RWPE2 (cell line): ENCODE data around the gene CNPPD1.

ENCODE experiments used
- ATAC-seq: fragments of 200-7000 bp; cut with Tn5 transposase; 3 replicates; pipeline ENCODE4 v1.9.1; 2021; ENCODE audit warnings: low read depth
- DNase-seq: peaks from one replicate; pipeline ENCODE4 v3.0.0-alpha.2; 2020; ENCODE audit warnings: low spot score
- H3K27ac ChIP-seq: fragments of 450-650 bp; 2 replicates; pipeline ENCODE4 v1.5.1; 2017; ENCODE audit warnings: mild to moderate bottlenecking; ENCODE audit not compliant: poor library complexity, severe bottlenecking
- H3K27me3 ChIP-seq: fragments of 250-450 bp; sonication (Bioruptor Pico); 2 replicates; pipeline ENCODE4 v1.5.1; 2021; ENCODE audit warnings: mild to moderate bottlenecking, moderate library complexity; ENCODE audit not compliant: insufficient read depth, poor library complexity, severe bottlenecking
- H3K36me3 ChIP-seq: fragments of 250-450 bp; sonication (Bioruptor Pico); 2 replicates; pipeline ENCODE4 v1.5.1; 2020; ENCODE audit warnings: low read depth, mild to moderate bottlenecking, moderate library complexity
- H3K4me1 ChIP-seq: fragments of 250-450 bp; sonication (Bioruptor Pico); 2 replicates; pipeline ENCODE4 v1.5.1; 2021; ENCODE audit warnings: mild to moderate bottlenecking, moderate library complexity; ENCODE audit not compliant: insufficient read depth, poor library complexity, severe bottlenecking
- H3K4me3 ChIP-seq: fragments of 250-450 bp; sonication (Bioruptor Pico); 2 replicates; pipeline ENCODE4 v1.5.1; 2021; ENCODE audit warnings: mild to moderate bottlenecking, moderate library complexity; ENCODE audit not compliant: severe bottlenecking
- H3K9me3 ChIP-seq: fragments of 250-450 bp; sonication (Bioruptor Pico); 2 replicates; pipeline ENCODE4 v1.5.1; 2021; ENCODE audit warnings: mild to moderate bottlenecking, moderate library complexity; ENCODE audit not compliant: severe bottlenecking
- TF ChIP-seq, protein P1 (sequence below): fragments of 450-650 bp; IDR thresholded peaks from one replicate; pipeline ENCODE4 v1.5.1; 2017; ENCODE audit warnings: mild to moderate bottlenecking, moderate library complexity; ENCODE audit not compliant: poor library complexity, severe bottlenecking

Gene CNPPD1

DNA sequence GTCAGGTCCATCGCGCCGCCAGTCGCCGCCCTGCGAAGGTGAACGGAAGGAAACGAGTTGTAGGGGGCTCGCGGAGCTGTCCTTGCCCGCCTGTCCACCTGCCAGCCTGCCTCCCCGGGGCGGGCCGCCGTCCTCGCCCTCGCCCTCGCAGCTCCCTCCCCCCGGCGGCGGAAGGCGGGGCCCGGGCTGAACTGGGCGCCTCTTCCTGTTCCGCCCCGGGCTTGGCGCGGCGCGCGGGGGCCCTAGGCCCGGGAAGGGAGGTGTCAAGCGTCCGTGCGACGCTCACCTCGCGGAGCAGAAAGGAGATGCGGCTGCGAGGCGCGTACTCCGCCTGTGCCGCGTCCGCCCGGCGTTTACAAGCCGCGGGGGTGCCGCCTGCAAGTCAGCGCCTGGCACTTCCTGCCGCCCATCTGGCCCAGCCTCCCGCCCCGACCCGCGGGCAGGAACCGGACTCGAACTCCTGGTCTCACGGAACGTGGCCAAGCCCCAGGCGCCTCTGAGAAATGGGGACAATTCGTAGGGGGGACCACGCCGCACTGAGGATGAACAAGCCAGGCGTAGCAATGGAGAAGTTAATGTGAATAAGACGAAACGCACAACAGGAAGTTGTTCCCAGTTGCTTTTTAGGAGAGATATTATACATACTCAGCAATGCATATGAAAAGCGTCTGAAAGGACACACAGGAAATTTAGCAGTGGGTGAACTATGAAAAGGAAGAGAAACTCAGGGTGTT, at the start of gene CNPPD1:
TSS of gene CNPPD1 (minus strand) at position 108 of the 734 bp plus-strand sequence. CDS start at position 11, 97 bp downstream.
- TF ChIP-seq, protein P1, sequence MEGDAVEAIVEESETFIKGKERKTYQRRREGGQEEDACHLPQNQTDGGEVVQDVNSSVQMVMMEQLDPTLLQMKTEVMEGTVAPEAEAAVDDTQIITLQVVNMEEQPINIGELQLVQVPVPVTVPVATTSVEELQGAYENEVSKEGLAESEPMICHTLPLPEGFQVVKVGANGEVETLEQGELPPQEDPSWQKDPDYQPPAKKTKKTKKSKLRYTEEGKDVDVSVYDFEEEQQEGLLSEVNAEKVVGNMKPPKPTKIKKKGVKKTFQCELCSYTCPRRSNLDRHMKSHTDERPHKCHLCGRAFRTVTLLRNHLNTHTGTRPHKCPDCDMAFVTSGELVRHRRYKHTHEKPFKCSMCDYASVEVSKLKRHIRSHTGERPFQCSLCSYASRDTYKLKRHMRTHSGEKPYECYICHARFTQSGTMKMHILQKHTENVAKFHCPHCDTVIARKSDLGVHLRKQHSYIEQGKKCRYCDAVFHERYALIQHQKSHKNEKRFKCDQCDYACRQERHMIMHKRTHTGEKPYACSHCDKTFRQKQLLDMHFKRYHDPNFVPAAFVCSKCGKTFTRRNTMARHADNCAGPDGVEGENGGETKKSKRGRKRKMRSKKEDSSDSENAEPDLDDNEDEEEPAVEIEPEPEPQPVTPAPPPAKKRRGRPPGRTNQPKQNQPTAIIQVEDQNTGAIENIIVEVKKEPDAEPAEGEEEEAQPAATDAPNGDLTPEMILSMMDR: no peak

DNA sequence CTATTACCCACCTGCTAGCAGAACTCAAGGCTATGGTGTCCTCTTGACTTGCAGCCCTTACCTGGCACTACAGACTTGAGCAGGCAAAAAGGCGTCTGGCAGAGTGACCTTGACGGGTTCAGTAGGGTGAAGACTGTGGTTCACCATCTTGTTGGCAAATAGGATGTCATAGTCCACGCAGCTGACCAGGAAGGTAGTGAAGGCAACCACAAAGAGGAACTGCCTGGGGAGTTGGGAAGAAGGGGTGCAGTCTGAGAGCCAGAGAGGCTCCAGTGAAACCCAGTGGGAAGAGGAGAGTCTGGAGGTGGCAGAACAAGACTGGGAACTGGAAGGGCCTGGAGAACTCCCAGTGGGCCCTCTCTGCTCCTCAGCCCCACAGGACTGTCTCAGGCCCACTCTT, 48.6 kb upstream of the CNPPD1 start:
- H3K27me3 ChIP-seq: no peaks in the 10 kb centered on the region
- H3K4me1 ChIP-seq: peaks cover 4% of the 10 kb centered on the region
- TF ChIP-seq, protein P1: no peak
- DNase-seq: no peak
- ATAC-seq: no peak
- H3K27ac ChIP-seq: no peak overlapping the region
- H3K4me3 ChIP-seq: no peak overlapping the region
- no peaks in the 10 kb centered on the region for H3K9me3 ChIP-seq
- peaks cover 55% of the 10 kb centered on the region for H3K36me3 ChIP-seq

More for the DNA sequence above, at the start of gene CNPPD1:
- ATAC-seq: peak; percentile 76
- Histone ChIP-seq H3K27me3 (no peaks in the 10 kb centered on the region), H3K4me1 (no peaks in the 10 kb centered on the region), H3K36me3 (peaks cover 35% of the 10 kb centered on the region), H3K27ac (peak within 1 kb of the TSS; percentile 91), H3K9me3 (no peaks in the 10 kb centered on the region), H3K4me3 (peak within 1 kb of the TSS; percentile 81)
- peak; percentile 80 for DNase-seq

DNA sequence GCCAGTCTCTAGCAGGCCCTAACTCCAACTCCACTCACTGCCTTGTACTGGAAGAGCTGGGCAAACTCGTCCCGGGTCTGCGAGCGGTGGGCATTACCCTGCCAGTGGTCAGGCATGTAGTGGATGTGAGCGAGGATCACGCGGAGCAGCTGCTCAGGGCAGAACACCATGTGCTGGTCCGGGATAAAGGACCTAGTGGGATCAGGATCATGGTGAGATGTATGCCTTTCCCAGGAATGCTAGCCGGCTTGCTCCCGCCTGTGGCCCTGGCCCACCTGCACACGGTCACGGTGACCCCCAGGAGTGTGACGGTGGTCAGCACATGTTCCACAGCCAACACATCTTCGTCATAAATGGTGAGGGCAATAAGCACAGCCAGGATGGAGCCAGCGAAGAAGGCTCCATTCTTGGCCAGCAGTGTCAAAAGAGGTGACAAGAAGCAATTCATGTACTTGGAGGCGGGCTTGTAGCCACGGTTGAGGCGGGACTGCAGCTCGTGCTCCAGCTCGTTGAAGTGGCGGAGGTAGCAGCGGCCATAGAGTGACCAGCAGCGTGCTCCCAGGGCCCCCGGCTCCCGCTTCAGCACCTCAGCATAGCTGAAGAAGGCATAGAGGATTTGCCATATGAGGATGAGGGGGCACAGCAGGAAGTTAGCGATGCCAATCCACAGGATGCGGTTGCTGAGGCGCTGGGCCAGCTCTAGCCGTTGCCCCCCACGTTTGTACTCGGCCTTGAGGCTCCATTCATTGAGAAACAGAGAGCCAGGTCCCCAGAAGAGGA, 47.3 kb upstream of the CNPPD1 start:
- Histone ChIP-seq H3K4me1 (peaks cover 4% of the 10 kb centered on the region), H3K27me3 (no peaks in the 10 kb centered on the region), H3K4me3 (no peak overlapping the region), H3K36me3 (peaks cover 58% of the 10 kb centered on the region), H3K9me3 (no peaks in the 10 kb centered on the region), H3K27ac (no peak overlapping the region)
- no peak for DNase-seq
- TF ChIP-seq, protein P1: no peak
- ATAC-seq: no peak

DNA sequence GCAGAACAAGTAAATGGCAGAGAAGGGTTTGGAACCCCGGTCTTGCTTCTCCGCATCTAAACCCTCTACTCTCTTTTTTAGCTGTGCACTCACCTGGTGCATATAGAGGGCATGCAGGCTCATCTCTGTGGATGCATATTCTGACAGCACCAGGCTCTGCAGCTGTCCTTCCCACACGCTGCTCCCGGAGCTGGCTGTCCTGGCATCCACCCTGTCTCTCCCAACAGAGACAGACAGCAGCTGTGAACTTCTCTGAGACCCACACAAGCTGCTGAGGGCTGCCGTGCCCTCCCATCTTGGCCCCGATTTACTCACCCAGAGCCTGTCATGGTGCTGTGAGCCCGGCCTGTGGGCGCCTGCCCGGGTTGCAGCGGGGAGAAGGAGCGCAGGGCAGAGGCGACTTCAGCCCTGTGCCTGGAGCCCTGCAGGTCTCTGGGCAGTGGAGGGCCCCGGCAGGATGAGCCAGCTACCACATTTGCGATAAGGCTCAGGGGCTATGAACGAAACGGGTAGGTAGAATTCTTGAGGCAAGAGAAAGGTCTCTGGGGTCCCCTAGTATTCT, 45.3 kb upstream of the CNPPD1 start:
- ATAC-seq (no peak), DNase-seq (no peak)
- Histone ChIP-seq H3K4me1 (peaks cover 4% of the 10 kb centered on the region), H3K27ac (no peak overlapping the region), H3K9me3 (no peaks in the 10 kb centered on the region), H3K4me3 (no peak overlapping the region), H3K27me3 (no peaks in the 10 kb centered on the region), H3K36me3 (peaks cover 47% of the 10 kb centered on the region)
- TF ChIP-seq, protein P1: no peak
